WTC11 (cell line): ENCODE data around the gene DEFB121. TPM values are rescaled to one million over a fixed set of nuclear protein-coding genes. Genes with fewer than 3 reads are reported as not detected.

Experiments used
- ATAC-seq: fragments of 200-7000 bp; cut with Tn5 transposase; 2 replicates; pipeline ENCODE4 v1.10.0; 2021; ENCODE audit warnings: mild to moderate bottlenecking, moderate library complexity
- CTCF ChIA-PET: fragments of 300-600 bp; sonication (Branson Sonifier 250); formaldehyde crosslinking; loops from one replicate; lab custom pipeline; 2021; ENCODE audit warnings: antibody characterized with exemption; lab: Charles Lee
- POLR2A ChIA-PET: fragments of 350-600 bp; sonication (Branson Sonifier 250); formaldehyde crosslinking; loops from one replicate; lab custom pipeline; 2021; ENCODE audit warnings: antibody characterized with exemption; lab: Charles Lee
- DNase-seq: peaks from one replicate; pipeline ENCODE4 v3.0.0; 2021; ENCODE audit warnings: low spot score
- H3K27ac Mint-ChIP-seq: 2 replicates; pipeline ENCODE4 v1.8.0; 2021; ENCODE audit warnings: mixed read lengths
- H3K27me3 Mint-ChIP-seq: 2 replicates; pipeline ENCODE4 v1.8.0; 2021; ENCODE audit warnings: low read depth, mild to moderate bottlenecking, moderate library complexity, mixed read lengths
- H3K36me3 Mint-ChIP-seq: 2 replicates; pipeline ENCODE4 v1.8.0; 2021; ENCODE audit warnings: mixed read lengths
- H3K4me1 Mint-ChIP-seq: 2 replicates; pipeline ENCODE4 v1.8.0; 2022; ENCODE audit warnings: mixed read lengths
- H3K4me3 Mint-ChIP-seq: 2 replicates; pipeline ENCODE4 v1.8.0; 2021; ENCODE audit warnings: mild to moderate bottlenecking, moderate library complexity, mixed read lengths
- H3K9me3 Mint-ChIP-seq: 2 replicates; pipeline ENCODE4 v1.8.0; 2021; ENCODE audit warnings: mixed read lengths
- ATF1 ChIP-seq: sonication (generic); formaldehyde crosslinking; IDR thresholded peaks from 2 replicates; pipeline ENCODE4 v1.8.1; 2023; ENCODE audit warnings: mild to moderate bottlenecking, moderate library complexity, missing genetic modification reagents
- ATF3 ChIP-seq: sonication (generic); formaldehyde crosslinking; conservative IDR thresholded peaks from 2 replicates; pipeline ENCODE4 v1.8.1; 2022; ENCODE audit warnings: mild to moderate bottlenecking, missing genetic modification reagents
- ATF6 ChIP-seq: sonication (generic); formaldehyde crosslinking; IDR thresholded peaks from 2 replicates; pipeline ENCODE4 v1.8.1; 2023; ENCODE audit warnings: mild to moderate bottlenecking, missing genetic modification reagents
- CDX4 ChIP-seq: fragments of 250-450 bp; sonication (Bioruptor Pico); IDR thresholded peaks from 2 replicates; pipeline ENCODE4 v1.9.0; 2021; ENCODE audit warnings: moderate library complexity, mild to moderate bottlenecking, inconsistent platforms, borderline replicate concordance
- CREB1 ChIP-seq: sonication (generic); formaldehyde crosslinking; IDR thresholded peaks from 2 replicates; pipeline ENCODE4 v1.8.0; 2023; ENCODE audit warnings: mild to moderate bottlenecking, missing genetic modification reagents
- ETV6 ChIP-seq: sonication (generic); formaldehyde crosslinking; IDR thresholded peaks from 2 replicates; pipeline ENCODE4 v1.8.1; 2022; ENCODE audit warnings: mild to moderate bottlenecking, missing genetic modification reagents
- FOXP1 ChIP-seq: sonication (generic); formaldehyde crosslinking; IDR thresholded peaks from 2 replicates; pipeline ENCODE4 v1.8.0; 2022; ENCODE audit warnings: missing genetic modification reagents, mild to moderate bottlenecking, moderate library complexity, borderline replicate concordance
- GABPB1 ChIP-seq: sonication (generic); formaldehyde crosslinking; IDR thresholded peaks from 2 replicates; pipeline ENCODE4 v1.8.1; 2023; ENCODE audit warnings: mild to moderate bottlenecking, missing genetic modification reagents
- GRHL2 ChIP-seq: fragments of 250-450 bp; sonication (Bioruptor Pico); IDR thresholded peaks from 2 replicates; pipeline ENCODE4 v1.8.0; 2022; ENCODE audit warnings: mild to moderate bottlenecking, moderate library complexity; ENCODE audit not compliant: insufficient replicate concordance, severe bottlenecking
- IRF1 ChIP-seq: sonication (generic); formaldehyde crosslinking; IDR thresholded peaks from 2 replicates; pipeline ENCODE4 v1.8.0; 2023; ENCODE audit warnings: missing genetic modification reagents
- MLX ChIP-seq: sonication (generic); formaldehyde crosslinking; IDR thresholded peaks from 2 replicates; pipeline ENCODE4 v1.8.1; 2023; ENCODE audit warnings: mild to moderate bottlenecking, missing genetic modification reagents, moderate library complexity
- MYBL2 ChIP-seq: sonication (generic); formaldehyde crosslinking; IDR thresholded peaks from 2 replicates; pipeline ENCODE4 v1.8.1; 2023; ENCODE audit warnings: mild to moderate bottlenecking, moderate library complexity, missing genetic modification reagents
- NFE2L1 ChIP-seq: sonication (generic); formaldehyde crosslinking; IDR thresholded peaks from 2 replicates; pipeline ENCODE4 v1.8.1; 2023; ENCODE audit warnings: missing genetic modification reagents
- ZBTB21 ChIP-seq: sonication (generic); formaldehyde crosslinking; IDR thresholded peaks from 2 replicates; pipeline ENCODE4 v1.8.1; 2023; ENCODE audit warnings: mild to moderate bottlenecking, missing genetic modification reagents, borderline replicate concordance
- ZNF219 ChIP-seq: sonication (generic); formaldehyde crosslinking; IDR thresholded peaks from 2 replicates; pipeline ENCODE4 v1.8.0; 2023; ENCODE audit warnings: missing genetic modification reagents, mild to moderate bottlenecking, borderline replicate concordance
- ZNF281 ChIP-seq: sonication (generic); formaldehyde crosslinking; IDR thresholded peaks from 2 replicates; pipeline ENCODE4 v1.8.0; 2023; ENCODE audit warnings: mild to moderate bottlenecking, missing genetic modification reagents
- ZNF423 ChIP-seq: fragments of 250-450 bp; sonication (Bioruptor Pico); IDR thresholded peaks from 2 replicates; pipeline ENCODE4 v2.1.2; 2022; ENCODE audit warnings: mild to moderate bottlenecking, moderate library complexity
- ZNF512 ChIP-seq: sonication (generic); formaldehyde crosslinking; IDR thresholded peaks from 2 replicates; pipeline ENCODE4 v1.8.1; 2022; ENCODE audit warnings: missing genetic modification reagents, borderline replicate concordance
- total RNA-seq: library from RNA; stranded (reverse); gene quantifications from 3 replicates; pipeline ENCODE4 v1.2.3, GENCODE V29; 2021

The DEFB121 gene
- total RNA-seq, 1 experiment from 2014 or later, result not detected

- TF ChIP-seq MLX (CRISPR knock-in tag) (no peak), ATF6 (CRISPR knock-in tag) (no peak), GRHL2 (no peak), ZNF512 (CRISPR knock-in tag) (no peak), ZNF219 (no peak), CREB1 (CRISPR knock-in tag) (no peak), ATF3 (CRISPR knock-in tag) (no peak)
Observed at GRCh38 chr20:31425797-31426196, 19.8 kb upstream of the DEFB121 start (continued).

- H3K9me3 Mint-ChIP-seq, result peaks cover 80% of the 10 kb centered on the region
- no peak for ATAC-seq
- CTCF ChIA-PET, result no interaction called here
- no peak overlapping the region for H3K27ac Mint-ChIP-seq
- H3K27me3 Mint-ChIP-seq, result peaks cover 5% of the 10 kb centered on the region; the same call in 1 of the 2 replicates
- POLR2A ChIA-PET, result no interaction called here
- no peak overlapping the region for H3K4me3 Mint-ChIP-seq
- DNase-seq, result no peak
- TF ChIP-seq ZNF423 (CRISPR knock-in tag) (no peak), GABPB1 (CRISPR knock-in tag) (no peak), FOXP1 (no peak), NFE2L1 (CRISPR knock-in tag) (no peak), ZNF281 (no peak), ZBTB21 (no peak), CDX4 (CRISPR knock-in tag) (no peak), IRF1 (CRISPR knock-in tag) (no peak), ATF1 (CRISPR knock-in tag) (no peak), MYBL2 (CRISPR knock-in tag) (no peak), ETV6 (CRISPR knock-in tag) (no peak)
- H3K4me1 Mint-ChIP-seq, result no peaks in the 10 kb centered on the region
- peaks cover 51% of the 10 kb centered on the region for H3K36me3 Mint-ChIP-seq
Observed at GRCh38 chr20:31418307-31418706, 12.3 kb upstream of the DEFB121 start.
